H1 (cell line): ENCODE results near the gene NEO1. TPM values are rescaled to one million over a fixed set of nuclear protein-coding genes. Genes with fewer than 3 reads are reported as not detected.

ENCODE experiments used
- PHF8 ChIP-seq: fragments of 200-600 bp; sonication (generic); conservative IDR thresholded peaks from 2 replicates; pipeline ENCODE4 v1.7.1; 2012; ENCODE audit warnings: low read depth, mild to moderate bottlenecking, inconsistent platforms, low read length, moderate library complexity
- polyA plus RNA-seq, 7 experiments: library from polyadenylated mRNA; depleted of rRNA in 3 of 7; stranded (reverse) in 5 of 7; unstranded in 2 of 7; fragments of >200 nt in 5 of 7; fragments of 200-250 nt in 2 of 7; gene quantifications; 1 replicate in 5 of 7; 2 replicates in 1 of 7; 4 replicates in 1 of 7; pipeline versions ENCODE4 v1.2.1 to v1.2.3, GENCODE V29; 2011 to 2013; ENCODE audit warnings: missing spikeins in 2 of 7, mixed read lengths in 2 of 7
- total RNA-seq: library from RNA; stranded (reverse); fragmentation: NEBNext Ultra II Directional; extraction: Animal tissue kit (Norgen Biotek cat#: 25700); gene quantifications from 2 replicates; pipeline ENCODE4 v1.2.1, GENCODE V29; 2021
- TF ChIP-seq, protein P1 (sequence below), 3 experiments: IDR thresholded peaks; 1 replicate in 2 of 3; 2 replicates in 1 of 3; pipeline versions ENCODE4 v1.5.1 to v1.6.1; 2011; ENCODE audit warnings: low read length in 3 of 3, mild to moderate bottlenecking in 3 of 3, inconsistent platforms in 2 of 3, low read depth in 1 of 3, moderate library complexity in 1 of 3; ENCODE audit not compliant: insufficient read depth in 1 of 3; ENCODE audit errors: control extremely low read depth in 1 of 3

The NEO1 gene
- total and polyA plus RNA-seq, 2 of the 8 experiments (the other 6 are each of a cell fraction or from before 2014, with no cell fraction given) = 36.0 to 51.0 TPM

- TF ChIP-seq, protein P1, sequence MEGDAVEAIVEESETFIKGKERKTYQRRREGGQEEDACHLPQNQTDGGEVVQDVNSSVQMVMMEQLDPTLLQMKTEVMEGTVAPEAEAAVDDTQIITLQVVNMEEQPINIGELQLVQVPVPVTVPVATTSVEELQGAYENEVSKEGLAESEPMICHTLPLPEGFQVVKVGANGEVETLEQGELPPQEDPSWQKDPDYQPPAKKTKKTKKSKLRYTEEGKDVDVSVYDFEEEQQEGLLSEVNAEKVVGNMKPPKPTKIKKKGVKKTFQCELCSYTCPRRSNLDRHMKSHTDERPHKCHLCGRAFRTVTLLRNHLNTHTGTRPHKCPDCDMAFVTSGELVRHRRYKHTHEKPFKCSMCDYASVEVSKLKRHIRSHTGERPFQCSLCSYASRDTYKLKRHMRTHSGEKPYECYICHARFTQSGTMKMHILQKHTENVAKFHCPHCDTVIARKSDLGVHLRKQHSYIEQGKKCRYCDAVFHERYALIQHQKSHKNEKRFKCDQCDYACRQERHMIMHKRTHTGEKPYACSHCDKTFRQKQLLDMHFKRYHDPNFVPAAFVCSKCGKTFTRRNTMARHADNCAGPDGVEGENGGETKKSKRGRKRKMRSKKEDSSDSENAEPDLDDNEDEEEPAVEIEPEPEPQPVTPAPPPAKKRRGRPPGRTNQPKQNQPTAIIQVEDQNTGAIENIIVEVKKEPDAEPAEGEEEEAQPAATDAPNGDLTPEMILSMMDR (IDR thresholded peaks at IDR 0.05; ENCODE audit: control extremely low read depth in 1 of 3, insufficient read depth in 1 of 3, low read depth in 1 of 3, low read length in 3 of 3) = no peak
- no peak for TF ChIP-seq PHF8
These were observed 216.2 kb downstream of the NEO1 start (continued) for GRCh38 chr15:73268457-73268856.
